H9 (cell line): ENCODE data around the gene TMEM135. TPM values are rescaled to one million over a fixed set of nuclear protein-coding genes. Genes with fewer than 3 reads are reported as not detected.

Source experiments
- DNase-seq: peaks from one replicate; pipeline ENCODE4 v3.0.0-alpha.2; 2017
- H2AFZ ChIP-seq: one replicate; pipeline ENCODE4 v1.6.1; 2013; ENCODE audit warnings: mild to moderate bottlenecking, low read length, control low read depth, moderate library complexity
- H2AK5ac ChIP-seq: 2 replicates; pipeline ENCODE4 v1.6.1; 2013; ENCODE audit warnings: low read length, control low read depth, mixed read lengths; ENCODE audit not compliant: insufficient read length
- H2BK120ac ChIP-seq: one replicate; pipeline ENCODE4 v1.6.1; 2013; ENCODE audit warnings: low read depth, mild to moderate bottlenecking, low read length, control low read depth, inconsistent platforms; ENCODE audit not compliant: poor library complexity, severe bottlenecking
- H2BK12ac ChIP-seq: 2 replicates; pipeline ENCODE4 v1.6.1; 2013; ENCODE audit warnings: low read length, control low read depth, mixed read lengths, low read depth; ENCODE audit not compliant: insufficient read length
- H2BK15ac ChIP-seq: 2 replicates; pipeline ENCODE4 v1.6.1; 2013; ENCODE audit warnings: low read depth, low read length, control low read depth
- H2BK20ac ChIP-seq: one replicate; pipeline ENCODE4 v1.6.1; 2013; ENCODE audit warnings: low read depth, mild to moderate bottlenecking, low read length, control low read depth, inconsistent platforms; ENCODE audit not compliant: poor library complexity, severe bottlenecking
- H2BK5ac ChIP-seq: 2 replicates; pipeline ENCODE4 v1.6.1; 2013; ENCODE audit warnings: low read length, control low read depth, mixed read lengths; ENCODE audit not compliant: insufficient read length
- H3K14ac ChIP-seq: 2 replicates; pipeline ENCODE4 v1.6.1; 2013; ENCODE audit warnings: low read length, control low read depth; ENCODE audit not compliant: insufficient read depth
- H3K18ac ChIP-seq: 2 replicates; pipeline ENCODE4 v1.6.1; 2013; ENCODE audit warnings: low read depth, mild to moderate bottlenecking, mixed read lengths, low read length, control low read depth; ENCODE audit not compliant: insufficient read length
- H3K23ac ChIP-seq: 2 replicates; pipeline ENCODE4 v1.6.1; 2013; ENCODE audit warnings: low read length, control low read depth, mixed read lengths, low read depth; ENCODE audit not compliant: insufficient read length
- H3K23me2 ChIP-seq: 2 replicates; pipeline ENCODE4 v1.6.1; 2013; ENCODE audit warnings: low read depth, mild to moderate bottlenecking, mixed read lengths, low read length, control low read depth; ENCODE audit not compliant: insufficient read length, poor library complexity, severe bottlenecking
- H3K27ac ChIP-seq: 2 replicates; pipeline ENCODE4 v1.5.1; 2013; ENCODE audit warnings: low read length, control low read depth, mixed read lengths, low read depth; ENCODE audit not compliant: insufficient read length
- H3K27me3 ChIP-seq: 2 replicates; pipeline ENCODE4 v1.6.1; 2013; ENCODE audit warnings: low read length, control low read depth, inconsistent platforms; ENCODE audit not compliant: insufficient read depth
- H3K4ac ChIP-seq: 2 replicates; pipeline ENCODE4 v1.6.1; 2013; ENCODE audit warnings: low read depth, mild to moderate bottlenecking, control low read depth, inconsistent platforms, low read length, moderate library complexity
- H3K4me1 ChIP-seq: 2 replicates; pipeline ENCODE4 v1.6.1; 2013; ENCODE audit warnings: low read length, control low read depth, inconsistent platforms; ENCODE audit not compliant: insufficient read depth
- H3K4me2 ChIP-seq: 2 replicates; pipeline ENCODE4 v1.6.1; 2013; ENCODE audit warnings: low read length, control low read depth, mixed read lengths; ENCODE audit not compliant: insufficient read length, insufficient read depth
- H3K56ac ChIP-seq: 2 replicates; pipeline ENCODE4 v1.6.1; 2013; ENCODE audit warnings: low read depth, mild to moderate bottlenecking, mixed read lengths, low read length, control low read depth; ENCODE audit not compliant: insufficient read length
- H3K79me1 ChIP-seq: 2 replicates; pipeline ENCODE4 v1.6.1; 2013; ENCODE audit warnings: low read depth, mild to moderate bottlenecking, moderate library complexity, low read length, control low read depth, inconsistent platforms; ENCODE audit not compliant: insufficient read depth, poor library complexity, severe bottlenecking
- H3K79me2 ChIP-seq: 2 replicates; pipeline ENCODE4 v1.6.1; 2013; ENCODE audit warnings: low read length, control low read depth, inconsistent platforms; ENCODE audit not compliant: insufficient read depth
- H3K9ac ChIP-seq: 2 replicates; pipeline ENCODE4 v1.6.1; 2013; ENCODE audit warnings: low read length, control low read depth, mixed read lengths; ENCODE audit not compliant: insufficient read length; ENCODE audit errors: extremely low read depth
- H3K9me3 ChIP-seq: one replicate; pipeline ENCODE4 v1.6.1; 2013; ENCODE audit warnings: low read depth, low read length, inconsistent platforms; ENCODE audit not compliant: control insufficient read depth
- H3T11ph ChIP-seq: one replicate; pipeline ENCODE4 v1.6.1; 2013; ENCODE audit warnings: mild to moderate bottlenecking, low read length, control low read depth, inconsistent platforms
- H4K20me1 ChIP-seq: one replicate; pipeline ENCODE4 v1.6.1; 2013; ENCODE audit not compliant: control insufficient read depth, insufficient read length, insufficient read depth
- H4K5ac ChIP-seq: 2 replicates; pipeline ENCODE4 v1.6.1; 2013; ENCODE audit warnings: low read depth, mild to moderate bottlenecking, mixed read lengths, low read length, control low read depth; ENCODE audit not compliant: insufficient read length
- H4K8ac ChIP-seq: replicated peaks from 2 replicates; pipeline ENCODE4 v1.6.1; 2013; ENCODE audit warnings: low read length, control low read depth, mixed read lengths, low read depth; ENCODE audit not compliant: insufficient read length
- H4K91ac ChIP-seq: 2 replicates; pipeline ENCODE4 v1.6.1; 2013; ENCODE audit warnings: low read depth, mild to moderate bottlenecking, moderate library complexity, mixed read lengths, low read length, control low read depth; ENCODE audit not compliant: insufficient read length
- H3K27ac Mint-ChIP-seq, 3 experiments: 2 replicates in 2 of 3; 3 replicates in 1 of 3; pipeline ENCODE4 v1.8.0; 2020 to 2021; ENCODE audit warnings: mixed read lengths in 3 of 3, mild to moderate bottlenecking in 1 of 3, moderate library complexity in 1 of 3
- H3K27me3 Mint-ChIP-seq: 2 replicates; pipeline ENCODE4 v1.8.0; 2021; ENCODE audit warnings: low read depth, mild to moderate bottlenecking, moderate library complexity, mixed read lengths
- H3K36me3 Mint-ChIP-seq, 3 experiments: 2 replicates in 2 of 3; 3 replicates in 1 of 3; pipeline ENCODE4 v1.8.0; 2020 to 2021; ENCODE audit warnings: low read depth in 3 of 3, mixed read lengths in 3 of 3; ENCODE audit not compliant: insufficient read depth in 1 of 3
- H3K4me1 Mint-ChIP-seq, 2 experiments: 2 replicates each; pipeline ENCODE4 v1.8.0; 2020; ENCODE audit warnings: mixed read lengths in 2 of 2
- H3K4me3 Mint-ChIP-seq, 2 experiments: 2 replicates in 1 of 2; 3 replicates in 1 of 2; pipeline ENCODE4 v1.8.0; 2020 to 2021; ENCODE audit warnings: mild to moderate bottlenecking in 2 of 2, mixed read lengths in 2 of 2, moderate library complexity in 1 of 2
- H3K9me3 Mint-ChIP-seq, 2 experiments: 2 replicates in 1 of 2; 3 replicates in 1 of 2; pipeline ENCODE4 v1.8.0; 2020; ENCODE audit warnings: mild to moderate bottlenecking in 2 of 2, mixed read lengths in 2 of 2, moderate library complexity in 1 of 2
- whole genome bisulfite sequencing: extraction: QIAGEN DNeasy Blood & Tissue Kit; methylation state at CpG from one replicate; pipeline ENCODE4 v1.1.7; 2013; ENCODE audit warnings: missing lambda C conversion rate, low lambda C conversion rate, mixed read lengths; ENCODE audit not compliant: insufficient read length; ENCODE audit errors: extremely low coverage; 5-methylcytosine and 5-hydroxymethylcytosine counted together
- total RNA-seq: library from RNA; stranded (reverse); gene quantifications from 2 replicates; pipeline ENCODE4 v1.2.1, GENCODE V29; 2021
- TF ChIP-seq, protein P1 (sequence below): fragments of 200-600 bp; sonication (generic); conservative IDR thresholded peaks from 3 replicates; pipeline ENCODE4 v1.8.0; 2021; ENCODE audit warnings: antibody characterized with exemption, mild to moderate bottlenecking

Gene TMEM135
- total RNA-seq, 1 experiment from 2014 or later: 25.2 TPM

DNA sequence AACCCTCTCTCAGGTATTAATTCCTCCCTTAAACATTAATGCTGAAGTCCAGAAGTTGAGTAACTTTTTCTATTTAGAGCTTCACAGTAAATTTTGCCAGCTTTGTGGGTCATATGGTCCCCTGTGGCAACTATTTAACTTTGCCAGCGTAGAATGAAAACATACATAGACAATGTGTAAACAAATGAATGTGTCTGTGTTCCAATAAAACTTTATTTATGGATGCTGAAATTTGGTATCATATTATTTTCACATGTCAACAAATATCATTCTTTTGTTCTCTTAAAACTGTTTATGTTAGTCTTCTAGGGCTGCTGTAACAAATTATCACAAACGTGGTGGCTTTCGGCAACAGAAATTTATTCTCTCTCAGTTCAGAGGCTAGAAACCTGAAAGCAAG lies 85.1 kb downstream of the TMEM135 start:
- H2BK12ac ChIP-seq: no peak overlapping the region
- Mint-ChIP-seq H3K27ac (no peak overlapping the region), H3K4me3 (no peak overlapping the region), H3K36me3 (no peaks in the 10 kb centered on the region), H3K9me3 (no peaks in the 10 kb centered on the region), H3K27me3 (no peaks in the 10 kb centered on the region), H3K4me1 (peaks cover 3% of the 10 kb centered on the region in 2 experiments; a peak in 2 of 4 replicates)
- no peaks in the 10 kb centered on the region; the same call in 1 of the 2 replicates for H3K4me1 ChIP-seq
- no peaks in the 10 kb centered on the region for H3K9me3 ChIP-seq
- no peak for DNase-seq
- H2BK20ac ChIP-seq: no peak overlapping the region
- no peak overlapping the region for H3K23ac ChIP-seq
- H2AFZ ChIP-seq: no peak overlapping the region
- no peak overlapping the region for H3T11ph ChIP-seq
- H4K5ac ChIP-seq: no peak overlapping the region
- no peak overlapping the region for H3K27ac ChIP-seq
- no peak overlapping the region for H3K56ac ChIP-seq
- no peak overlapping the region for H2BK15ac ChIP-seq
- no peak overlapping the region for H2BK5ac ChIP-seq
- no peaks in the 10 kb centered on the region for H3K79me2 ChIP-seq
- H2BK120ac ChIP-seq: no peak overlapping the region
- no peaks in the 10 kb centered on the region for H4K20me1 ChIP-seq
- H4K8ac ChIP-seq: no peak overlapping the region
- H3K18ac ChIP-seq: no peak overlapping the region
- H3K79me1 ChIP-seq: no peaks in the 10 kb centered on the region
- no peak overlapping the region for H3K4ac ChIP-seq
- H3K4me2 ChIP-seq: no peak overlapping the region
- TF ChIP-seq, protein P1, sequence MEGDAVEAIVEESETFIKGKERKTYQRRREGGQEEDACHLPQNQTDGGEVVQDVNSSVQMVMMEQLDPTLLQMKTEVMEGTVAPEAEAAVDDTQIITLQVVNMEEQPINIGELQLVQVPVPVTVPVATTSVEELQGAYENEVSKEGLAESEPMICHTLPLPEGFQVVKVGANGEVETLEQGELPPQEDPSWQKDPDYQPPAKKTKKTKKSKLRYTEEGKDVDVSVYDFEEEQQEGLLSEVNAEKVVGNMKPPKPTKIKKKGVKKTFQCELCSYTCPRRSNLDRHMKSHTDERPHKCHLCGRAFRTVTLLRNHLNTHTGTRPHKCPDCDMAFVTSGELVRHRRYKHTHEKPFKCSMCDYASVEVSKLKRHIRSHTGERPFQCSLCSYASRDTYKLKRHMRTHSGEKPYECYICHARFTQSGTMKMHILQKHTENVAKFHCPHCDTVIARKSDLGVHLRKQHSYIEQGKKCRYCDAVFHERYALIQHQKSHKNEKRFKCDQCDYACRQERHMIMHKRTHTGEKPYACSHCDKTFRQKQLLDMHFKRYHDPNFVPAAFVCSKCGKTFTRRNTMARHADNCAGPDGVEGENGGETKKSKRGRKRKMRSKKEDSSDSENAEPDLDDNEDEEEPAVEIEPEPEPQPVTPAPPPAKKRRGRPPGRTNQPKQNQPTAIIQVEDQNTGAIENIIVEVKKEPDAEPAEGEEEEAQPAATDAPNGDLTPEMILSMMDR: no peak
- no peaks in the 10 kb centered on the region for H3K27me3 ChIP-seq
- no peak overlapping the region for H3K9ac ChIP-seq
- H3K23me2 ChIP-seq: no peaks in the 10 kb centered on the region
- no peak overlapping the region for H4K91ac ChIP-seq
- WGBS: no CpG with 5 or more reads among the region's 3 CpGs
- H2AK5ac ChIP-seq: no peak overlapping the region
- H3K14ac ChIP-seq: no peak overlapping the region
